Left colon (tissue), 2 donors: ENCODE measurements around the gene OR5AR1. TPM values are rescaled to one million over a fixed set of nuclear protein-coding genes. Genes with fewer than 3 reads are reported as not detected.

ENCODE experiments used
- total RNA-seq, 2 donors: library from RNA; stranded (reverse); fragmentation: NEBNext Ultra II Directional; extraction: Animal tissue kit (Norgen Biotek cat#: 25700); gene quantifications; one replicate each; pipeline ENCODE4 v1.2.1, GENCODE V29; 2021
- donor health status: DM: no; HTN: no; CAD: no.
- donor health status: DM: yes; HTN: yes; CAD: no.

The OR5AR1 gene
- total RNA-seq, 2 donors from 2014 or later, result not detected

Other genes with a start within 250 kb of the OR5AR1 start
- not detected for gene OR5M3, start 190.3 kb upstream of the OR5AR1 start, total RNA-seq
- not detected for gene OR5M8, start 172.3 kb upstream of the OR5AR1 start, total RNA-seq
- not detected for gene OR5M11, start 120.4 kb upstream of the OR5AR1 start, total RNA-seq
- gene OR5M10, start 86.0 kb upstream of the OR5AR1 start, total RNA-seq, result not detected
- gene OR5M1, start 48.8 kb upstream of the OR5AR1 start, total RNA-seq, result not detected
- gene OR5AP2, start 21.2 kb upstream of the OR5AR1 start, total RNA-seq, result not detected
- gene OR9G1, start 35.4 kb downstream of the OR5AR1 start, total RNA-seq, result not detected
- not detected for gene OR9G4, start 85.0 kb downstream of the OR5AR1 start, total RNA-seq